ENCODE measurements around the gene CHST11.

- TF ChIP-seq POLR2A (IDR thresholded peaks at IDR 0.05) (no peak), CTCF (IDR thresholded peaks at IDR 0.05) (no peak)
Measured at GRCh38 chr12:104643819-104644669, 187.3 kb downstream of the CHST11 start.
